Epithelial cell of esophagus (primary cell): ENCODE data around the gene CDK17.

ENCODE experiments used
- DNase-seq: peaks from one replicate; pipeline ENCODE4 v3.0.0; 2010; ENCODE audit warnings: low read depth
- H3K4me3 ChIP-seq: 2 replicates; pipeline ENCODE4 v1.5.1; 2011; ENCODE audit warnings: mild to moderate bottlenecking, low read length, control low read depth
- TF ChIP-seq, protein P1 (sequence below): IDR thresholded peaks from 2 replicates; pipeline ENCODE4 v1.5.1; 2011; ENCODE audit warnings: low read depth, mild to moderate bottlenecking, low read length, control low read depth, inconsistent platforms; ENCODE audit not compliant: insufficient read depth; ENCODE audit errors: missing control alignments

Gene CDK17

DNA sequence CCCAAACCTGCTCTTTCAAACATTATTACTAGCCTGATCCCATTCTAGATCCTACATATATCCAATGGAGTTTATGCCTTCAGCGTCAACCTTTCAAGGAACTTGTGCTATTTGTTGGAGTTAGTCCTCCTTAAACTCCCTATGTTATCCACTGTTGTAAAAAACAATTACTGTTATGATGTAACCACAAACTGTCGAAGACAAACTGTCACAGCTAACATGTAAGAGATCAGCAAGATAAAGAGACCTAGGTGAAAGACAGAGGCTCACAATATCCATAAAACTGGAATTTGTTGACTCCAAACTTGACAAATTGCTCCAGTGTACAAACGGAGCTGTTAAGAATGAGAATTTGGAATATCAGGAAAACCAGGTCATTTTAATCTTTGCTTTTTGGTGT is 70.7 kb downstream of the CDK17 start:
- no peak for DNase-seq
- TF ChIP-seq, protein P1, sequence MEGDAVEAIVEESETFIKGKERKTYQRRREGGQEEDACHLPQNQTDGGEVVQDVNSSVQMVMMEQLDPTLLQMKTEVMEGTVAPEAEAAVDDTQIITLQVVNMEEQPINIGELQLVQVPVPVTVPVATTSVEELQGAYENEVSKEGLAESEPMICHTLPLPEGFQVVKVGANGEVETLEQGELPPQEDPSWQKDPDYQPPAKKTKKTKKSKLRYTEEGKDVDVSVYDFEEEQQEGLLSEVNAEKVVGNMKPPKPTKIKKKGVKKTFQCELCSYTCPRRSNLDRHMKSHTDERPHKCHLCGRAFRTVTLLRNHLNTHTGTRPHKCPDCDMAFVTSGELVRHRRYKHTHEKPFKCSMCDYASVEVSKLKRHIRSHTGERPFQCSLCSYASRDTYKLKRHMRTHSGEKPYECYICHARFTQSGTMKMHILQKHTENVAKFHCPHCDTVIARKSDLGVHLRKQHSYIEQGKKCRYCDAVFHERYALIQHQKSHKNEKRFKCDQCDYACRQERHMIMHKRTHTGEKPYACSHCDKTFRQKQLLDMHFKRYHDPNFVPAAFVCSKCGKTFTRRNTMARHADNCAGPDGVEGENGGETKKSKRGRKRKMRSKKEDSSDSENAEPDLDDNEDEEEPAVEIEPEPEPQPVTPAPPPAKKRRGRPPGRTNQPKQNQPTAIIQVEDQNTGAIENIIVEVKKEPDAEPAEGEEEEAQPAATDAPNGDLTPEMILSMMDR = no peak

DNA sequence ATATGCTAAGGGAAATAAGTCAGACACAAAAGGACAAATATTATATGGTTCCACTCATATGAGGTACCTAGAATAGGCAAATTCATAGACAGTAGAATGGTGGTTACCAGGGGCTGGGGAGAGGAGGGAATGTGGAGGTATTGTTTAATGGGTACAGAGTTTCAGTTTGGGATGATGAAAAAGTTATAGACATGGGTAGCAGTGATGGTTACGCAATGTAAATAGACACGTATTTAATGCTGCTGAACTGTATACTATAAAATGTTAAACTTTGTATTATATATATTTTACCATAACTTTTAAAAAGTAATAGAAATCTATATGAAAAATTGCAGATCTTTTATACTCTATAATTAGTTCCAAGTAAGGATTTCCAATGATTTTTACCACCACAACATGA is 71.2 kb downstream of the CDK17 start:
- DNase-seq = no peak
- no peak overlapping the region for H3K4me3 ChIP-seq
- TF ChIP-seq, protein P1 = no peak

More for the DNA sequence above, 70.7 kb downstream of the CDK17 start:
- H3K4me3 ChIP-seq = no peak overlapping the region

DNA sequence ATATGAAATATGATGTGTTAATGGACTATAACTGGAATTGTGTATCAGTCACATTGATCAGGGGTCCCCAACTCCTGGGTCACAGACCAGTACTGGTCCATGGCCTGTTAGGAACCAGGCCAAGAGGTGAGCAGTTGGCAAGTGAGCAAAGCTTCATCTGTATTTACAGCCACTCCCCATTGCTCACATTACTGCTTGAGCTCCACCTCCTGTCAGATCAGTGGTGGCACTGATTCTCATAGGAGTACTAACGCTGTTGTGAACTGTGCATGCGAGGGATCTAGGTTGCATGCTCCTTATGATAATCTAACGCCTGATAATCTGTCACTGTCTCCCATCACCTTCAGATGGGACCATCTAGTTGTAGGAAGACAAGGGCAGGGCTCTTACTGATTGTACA is 72.3 kb downstream of the CDK17 start:
- TF ChIP-seq, protein P1 = no peak
- no peak overlapping the region for H3K4me3 ChIP-seq
- DNase-seq = peak; percentile 49

DNA sequence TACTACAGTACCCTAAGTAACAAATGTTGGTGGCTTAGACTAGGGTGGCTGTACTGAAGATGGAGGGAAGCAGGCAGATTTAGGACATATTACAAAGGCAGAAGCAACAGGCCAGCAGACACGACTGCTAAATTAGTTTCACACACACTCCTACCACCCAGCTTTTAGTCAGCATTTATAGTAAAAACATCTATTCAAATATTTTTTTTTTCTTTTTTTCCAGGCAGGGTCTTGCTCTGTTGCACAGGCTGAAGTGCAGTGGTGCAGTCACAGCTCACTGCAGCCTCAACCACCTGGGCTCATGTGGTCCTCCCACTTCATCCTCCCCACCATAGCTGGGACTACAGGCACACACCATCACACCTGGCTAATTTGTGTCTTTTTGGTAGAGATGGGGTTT is 72.9 kb downstream of the CDK17 start:
- DNase-seq = no peak
- TF ChIP-seq, protein P1 = no peak

DNA sequence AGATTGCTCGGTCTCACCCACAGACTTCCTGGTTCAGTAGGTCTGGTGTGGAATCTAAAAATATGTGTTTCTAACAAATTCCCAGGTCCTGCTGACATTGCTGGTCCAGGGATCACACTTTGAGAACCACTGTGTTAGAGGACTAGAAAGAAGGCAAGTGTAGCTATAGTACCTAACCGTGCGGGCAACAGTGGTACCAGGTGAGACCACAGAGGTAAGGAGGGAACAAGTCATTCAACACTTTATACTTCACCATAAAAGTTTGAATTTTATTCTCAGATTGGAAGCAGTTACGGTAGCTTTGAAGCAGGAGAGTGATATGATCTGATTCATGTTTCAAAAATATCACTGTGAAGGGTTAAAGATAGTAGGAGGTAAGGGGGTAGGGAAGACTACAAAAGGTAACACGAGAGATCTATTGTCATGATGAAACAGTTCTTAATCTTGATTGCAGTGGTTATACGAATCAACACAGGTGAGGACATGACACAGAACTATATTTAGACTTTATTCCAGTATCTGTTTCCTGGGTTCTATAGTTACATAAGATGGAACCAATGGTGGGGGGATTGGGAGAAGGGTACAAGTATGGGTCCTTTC is 73.5 kb downstream of the CDK17 start:
- no peak overlapping the region for H3K4me3 ChIP-seq
- TF ChIP-seq, protein P1 = no peak
- DNase-seq = no peak

More for the DNA sequence above, 72.9 kb downstream of the CDK17 start:
- no peak overlapping the region for H3K4me3 ChIP-seq

DNA sequence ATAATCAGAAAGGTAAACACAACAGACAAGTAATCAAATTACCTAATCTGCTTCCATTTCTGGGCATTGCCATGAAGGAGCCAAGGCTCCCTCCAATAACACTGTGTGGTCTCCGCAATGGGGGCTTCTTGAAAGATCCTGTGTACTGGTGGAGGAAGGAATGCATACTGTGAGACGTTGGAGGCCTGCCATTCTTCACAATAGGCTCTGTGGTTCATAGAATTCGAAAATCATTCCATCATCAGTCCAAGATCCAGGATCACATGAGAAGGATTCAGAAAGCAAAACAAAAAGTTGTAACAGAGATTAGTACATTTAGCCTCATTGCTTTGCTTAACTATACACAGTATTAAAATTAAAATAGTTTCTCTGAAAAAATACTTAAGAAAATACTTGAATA is 76.3 kb downstream of the CDK17 start:
- TF ChIP-seq, protein P1 = no peak
- no peak overlapping the region for H3K4me3 ChIP-seq
- DNase-seq = no peak

DNA sequence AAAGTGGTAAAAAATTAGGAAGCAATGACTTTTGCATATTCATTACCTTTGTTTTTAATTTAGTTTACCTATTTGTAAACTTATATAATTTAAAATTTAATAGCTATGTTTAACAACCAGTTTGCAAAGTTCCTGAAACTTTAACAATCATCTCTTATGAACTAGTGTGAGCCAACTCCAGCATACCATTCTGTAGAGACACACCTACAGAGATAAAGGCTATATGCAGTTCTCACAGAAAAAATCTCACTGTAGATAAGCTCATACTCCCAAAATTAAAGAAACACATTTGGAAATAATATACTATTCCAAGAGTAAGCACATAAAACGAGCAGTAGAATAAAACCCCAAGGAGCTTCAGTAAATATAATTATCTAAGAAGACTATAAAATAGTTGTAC is 77.5 kb downstream of the CDK17 start:
- DNase-seq = no peak
- TF ChIP-seq, protein P1 = no peak

More for the DNA sequence above, 77.5 kb downstream of the CDK17 start:
- no peak overlapping the region for H3K4me3 ChIP-seq
